GM13976 (cell line): Measurements from ENCODE around the gene ALPK3.
"Not testable (repeated sequence)": the region's sequence is repeated elsewhere in the genome, so short reads cannot be mapped to it uniquely, and the experiment has no call there.

ENCODE experiments used
- DNase-seq: peaks from one replicate; pipeline ENCODE4 v3.0.0; 2012; ENCODE audit warnings: low spot score
- CTCF ChIP-seq: IDR thresholded peaks from 2 replicates; pipeline ENCODE4 v1.5.1; 2012; ENCODE audit warnings: borderline replicate concordance, mild to moderate bottlenecking; ENCODE audit not compliant: insufficient read depth; ENCODE audit errors: extremely low read depth, missing control alignments, control extremely low read depth
- in situ Hi-C: fragments of 300-500 bp; cut with MboI; formaldehyde crosslinking; loops from one replicate; pipeline ENCODE4 v1.12.0; 2022; ENCODE audit warnings: low sequenced_read_pairs, mixed read lengths, inconsistent platforms; ENCODE audit not compliant: unreplicated experiment

Gene ALPK3

GRCh38 chr15:84871428-84871985 lies 54.4 kb downstream of the ALPK3 start:
- TF ChIP-seq CTCF, result no peak
- DNase-seq, result no peak
- in situ Hi-C loops, result no loop called here

GRCh38 chr15:84872009-84872910 lies 55.1 kb downstream of the ALPK3 start:
- in situ Hi-C loops, result no loop called here
- TF ChIP-seq CTCF, result no peak
- no peak for DNase-seq

GRCh38 chr15:84873997-84874396 lies 56.8 kb downstream of the ALPK3 start:
- in situ Hi-C loops, result no loop called here
- no peak for DNase-seq
- TF ChIP-seq CTCF, result no peak

- in situ Hi-C loops, result no loop called here
- TF ChIP-seq CTCF, result no peak
- no peak for DNase-seq
These were observed 58.0 kb downstream of the ALPK3 start for GRCh38 chr15:84874981-84875699.

- no peak for TF ChIP-seq CTCF
- in situ Hi-C loops, result no loop called here
- DNase-seq, result no peak
These were observed 59.1 kb downstream of the ALPK3 start for GRCh38 chr15:84876269-84876668.

GRCh38 chr15:84877701-84878100 lies 60.5 kb downstream of the ALPK3 start:
- in situ Hi-C loops, DNase-seq: not testable (repeated sequence)

- peak; percentile 77 for DNase-seq
- TF ChIP-seq CTCF, result peak; percentile 71
- in situ Hi-C loops, result no loop called here
These were observed 61.3 kb downstream of the ALPK3 start for GRCh38 chr15:84878504-84878903.
